Panc1 (cell line): ENCODE results near the gene PANK4. TPM values are rescaled to one million over a fixed set of nuclear protein-coding genes. Genes with fewer than 3 reads are reported as not detected.

Experiments
- ATAC-seq: fragments of 200-7000 bp; cut with Tn5 transposase; 2 replicates; pipeline ENCODE4 v1.9.1; 2020; ENCODE audit warnings: mild to moderate bottlenecking, moderate library complexity
- BruUV-seq: library from RNA; stranded (reverse); fragments of 400-500 nt; replicated peaks from 2 replicates; lab custom pipeline; 2021; lab: Mats Ljungman, UMichigan
- CTCF ChIA-PET: fragments of 300-600 bp; sonication (Branson Sonifier 250); formaldehyde crosslinking; loops from one replicate; lab custom pipeline; 2022; ENCODE audit warnings: antibody characterized with exemption; lab: Charles Lee
- POLR2A ChIA-PET: fragments of 300-600 bp; sonication (Branson Sonifier 250); formaldehyde crosslinking; loops from one replicate; lab custom pipeline; 2022; ENCODE audit warnings: antibody characterized with exemption; lab: Charles Lee
- DNase-seq: peaks from one replicate; pipeline ENCODE4 v3.0.0-alpha.2; 2010; ENCODE audit warnings: low read depth, low spot score
- H3K27ac ChIP-seq: 2 replicates; pipeline ENCODE4 v1.5.1; 2011; ENCODE audit warnings: mild to moderate bottlenecking, low read length, inconsistent platforms
- H3K27me3 ChIP-seq: fragments of 200-500 bp; sonication (Bioruptor generic); 2 replicates; pipeline ENCODE4 v1.6.0; 2014; ENCODE audit warnings: low read length, inconsistent platforms; ENCODE audit not compliant: control insufficient read depth, insufficient read depth
- H3K36me3 ChIP-seq: fragments of 200-500 bp; sonication (Bioruptor generic); 2 replicates; pipeline ENCODE4 v1.5.1; 2014; ENCODE audit warnings: inconsistent platforms, mild to moderate bottlenecking, low read length, moderate library complexity; ENCODE audit not compliant: control insufficient read depth, insufficient read depth
- H3K4me1 ChIP-seq: 2 replicates; pipeline ENCODE4 v1.5.1; 2011; ENCODE audit warnings: inconsistent platforms, mild to moderate bottlenecking, low read length, moderate library complexity; ENCODE audit not compliant: control insufficient read depth, insufficient read depth
- H3K4me3 ChIP-seq, 2 experiments: 2 replicates each; pipeline ENCODE4 v1.5.1; 2011 to 2012; ENCODE audit warnings: low read depth in 2 of 2, low read length in 2 of 2, mild to moderate bottlenecking in 2 of 2, inconsistent platforms in 1 of 2, moderate library complexity in 1 of 2
- H3K9me3 ChIP-seq: fragments of 200-500 bp; sonication (Bioruptor generic); 2 replicates; pipeline ENCODE4 v1.5.1; 2014; ENCODE audit warnings: low read depth, mild to moderate bottlenecking, inconsistent platforms, low read length, moderate library complexity; ENCODE audit not compliant: control insufficient read depth, insufficient read depth
- CTCF ChIP-seq: fragments of 450-650 bp; IDR thresholded peaks from 2 replicates; pipeline ENCODE4 v1.5.1; 2017; ENCODE audit warnings: mild to moderate bottlenecking
- POLR2AphosphoS5 ChIP-seq: IDR thresholded peaks from 2 replicates; pipeline ENCODE4 v1.6.1; 2012; ENCODE audit warnings: mild to moderate bottlenecking, low read depth, low read length, moderate library complexity
- REST ChIP-seq, 2 experiments: IDR thresholded peaks; 2 replicates each; pipeline ENCODE4 v1.6.1; 2011 to 2012; ENCODE audit warnings: low read depth in 2 of 2, control low read depth in 1 of 2, low read length in 1 of 2, mild to moderate bottlenecking in 1 of 2, moderate library complexity in 1 of 2; ENCODE audit not compliant: insufficient read depth in 1 of 2
- SIN3A ChIP-seq: IDR thresholded peaks from 2 replicates; pipeline ENCODE4 v1.6.1; 2012; ENCODE audit warnings: low read depth, mild to moderate bottlenecking, low read length, moderate library complexity, borderline replicate concordance; ENCODE audit not compliant: insufficient read depth
- TCF7L2 ChIP-seq: IDR thresholded peaks from 2 replicates; pipeline ENCODE4 v1.6.1; 2011; ENCODE audit warnings: mild to moderate bottlenecking, low read depth, low read length, inconsistent platforms
- in situ Hi-C: cut with HindIII; loops from 2 replicates; pipeline ENCODE4 v1.10.0; 2016; ENCODE audit warnings: low sequenced_read_pairs, low pct_unique_long_range_greater_than_20kb
- intact Hi-C: fragments of 100-400 bp; cut with micrococcal nuclease; formaldehyde crosslinking; loops from one replicate; pipeline ENCODE4 v1.10.0; 2022; ENCODE audit not compliant: unreplicated experiment
- total RNA-seq: library from RNA; stranded (reverse); gene quantifications from one replicate; pipeline ENCODE4 v1.2.1, GENCODE V29; 2021; ENCODE audit not compliant: unreplicated experiment

PANK4 gene
- total RNA-seq, 1 experiment from 2014 or later: 35.9 TPM

DNA sequence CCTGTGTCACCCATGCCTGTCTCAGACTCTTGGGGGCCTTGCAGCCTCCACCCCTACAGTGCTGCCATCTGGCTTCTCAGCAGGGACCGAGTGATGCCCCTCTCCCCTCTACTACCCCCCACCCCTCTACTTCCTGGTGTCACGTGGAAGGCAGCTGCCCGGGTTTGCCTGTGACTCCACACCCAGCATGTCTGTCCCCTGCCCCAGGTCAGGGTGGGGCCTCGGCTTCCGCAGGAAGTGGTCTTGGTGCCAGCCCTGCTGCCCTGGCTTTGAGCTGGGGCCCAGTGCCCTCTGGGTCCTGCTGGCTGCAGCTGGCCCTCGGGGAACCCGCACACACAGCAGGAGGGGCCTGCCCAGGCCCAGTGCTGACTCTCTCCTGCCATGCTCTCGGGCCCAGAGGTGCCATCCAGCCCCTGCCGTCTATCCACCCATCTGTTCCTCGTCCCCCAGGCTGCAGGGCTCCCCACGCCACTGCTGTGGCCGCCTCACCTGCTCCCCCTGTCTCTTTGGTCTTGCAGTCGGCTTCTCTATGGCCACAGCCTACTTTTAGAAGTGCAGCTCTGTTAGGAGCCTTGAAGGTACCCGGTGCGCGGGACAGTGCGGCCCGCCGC lies 26.3 kb downstream of the PANK4 start:
- intact Hi-C loops: loop anchor here (10.0 kb wide), 1 partner anchor 555 kb away; no protein-coding TSS in a partner anchor
- in situ Hi-C loops: no loop called here
- DNase-seq (no peak), ATAC-seq (no peak)
- no peak for TF ChIP-seq TCF7L2
- TF ChIP-seq SIN3A: no peak
- TF ChIP-seq CTCF: no peak
- TF ChIP-seq REST (IDR thresholded peaks at IDR 0.05; ENCODE audit: insufficient read depth in 1 of 2, low read depth in 2 of 2, low read length in 1 of 2): no peak
- no peaks in the 10 kb centered on the region for H3K9me3 ChIP-seq
- no peak overlapping the region for H3K27ac ChIP-seq
- H3K4me1 ChIP-seq: peaks cover 15% of the 10 kb centered on the region
- ChIA-PET CTCF (interaction anchor here (0.6 to 0.7 kb wide), 2 partner anchors 8 to 50 kb away, joined by 4 to 15 read pairs; no protein-coding TSS in a partner anchor), POLR2A (no interaction called here)
- H3K36me3 ChIP-seq: no peaks in the 10 kb centered on the region
- no peaks in the 10 kb centered on the region for H3K27me3 ChIP-seq
- BruUV-seq: no TSS peak
- H3K4me3 ChIP-seq: no peak overlapping the region

GRCh38 chr1:2499260-2499659 lies 27.1 kb downstream of the PANK4 start:
- ATAC-seq: no peak
- Histone ChIP-seq H3K4me1 (peaks cover 23% of the 10 kb centered on the region), H3K36me3 (no peaks in the 10 kb centered on the region), H3K4me3 (no peak overlapping the region), H3K9me3 (no peaks in the 10 kb centered on the region), H3K27me3 (no peaks in the 10 kb centered on the region), H3K27ac (no peak overlapping the region)
- no TSS peak for BruUV-seq
- in situ Hi-C loops (no loop called here), intact Hi-C loops (loop anchor here (10.0 kb wide), 1 partner anchor 556 kb away; no protein-coding TSS in a partner anchor)
- no peak for TF ChIP-seq CTCF
- no peak for TF ChIP-seq TCF7L2
- no peak for TF ChIP-seq REST (IDR thresholded peaks at IDR 0.05; ENCODE audit: insufficient read depth in 1 of 2, low read depth in 2 of 2, low read length in 1 of 2)
- no peak for TF ChIP-seq POLR2AphosphoS5
- no peak for TF ChIP-seq SIN3A
- ChIA-PET CTCF (no interaction called here), POLR2A (no interaction called here)
- DNase-seq: no peak
